ENCODE results near the gene SHF.

DNA sequence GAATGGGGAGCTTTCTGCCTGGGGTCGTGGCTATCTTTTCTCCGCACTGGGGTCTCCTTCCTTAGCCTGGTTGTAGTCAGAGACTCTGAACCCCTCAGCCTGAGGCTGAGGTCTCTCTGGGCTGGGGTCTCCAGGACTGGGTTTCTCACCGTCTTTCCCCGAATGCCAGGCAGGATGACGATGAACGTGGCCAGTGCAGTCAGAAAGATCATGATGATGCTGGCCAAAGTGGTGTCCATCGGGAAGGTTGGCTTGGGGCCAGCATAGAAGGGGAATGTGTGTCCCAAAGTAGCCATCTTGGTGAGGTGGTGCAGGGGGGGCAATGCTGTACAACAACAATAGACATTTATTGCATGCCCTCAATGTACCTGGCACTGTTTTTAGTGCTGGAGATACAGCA lies 65.0 kb downstream of the SHF start:
- TF ChIP-seq CTCF (IDR thresholded peaks at IDR 0.05; ENCODE audit: low read depth, low read length) (no peak), EZH2phosphoT487 (IDR thresholded peaks at IDR 0.05; ENCODE audit: low read depth) (no peak)
